Measurements from ENCODE around the gene RELN. TPM values are rescaled to one million over a fixed set of nuclear protein-coding genes. Genes with fewer than 3 reads are reported as not detected.
"Not testable (repeated sequence)": the region's sequence is repeated elsewhere in the genome, so short reads cannot be mapped to it uniquely, and the experiment has no call there.

The RELN gene
- total and polyA plus RNA-seq, 8 donors = 0.08 to 1.4 (median 0.64) TPM

DNA sequence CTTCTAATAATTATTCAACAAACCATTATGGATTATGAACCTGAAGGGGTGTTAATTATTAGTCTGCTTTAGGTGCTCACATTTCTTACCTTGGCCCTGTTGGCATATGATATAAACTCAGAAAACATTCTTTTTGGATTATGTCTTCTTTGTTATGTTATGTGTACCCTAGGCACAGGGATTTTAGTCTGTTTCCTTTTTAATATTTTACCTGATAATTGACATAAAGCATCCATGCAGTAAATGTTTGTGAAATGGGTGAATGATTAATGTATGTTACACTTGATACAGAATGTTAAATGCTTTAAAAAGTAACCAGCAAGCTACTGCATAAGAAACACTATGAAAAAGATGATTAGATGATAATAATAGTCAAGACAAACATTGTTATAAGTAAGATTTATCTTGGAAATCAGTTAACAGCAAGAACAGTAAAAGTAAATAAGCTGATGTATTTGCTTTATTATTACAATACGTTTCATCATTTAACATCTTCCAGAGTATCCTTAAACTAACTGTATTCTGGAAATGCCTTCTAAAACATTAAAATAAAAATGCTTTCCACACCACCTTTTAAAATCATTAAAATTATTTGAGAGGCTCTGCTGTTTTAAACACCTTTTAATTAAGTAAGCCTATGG lies 204.7 kb downstream of the RELN start:
- TF ChIP-seq, protein P1, sequence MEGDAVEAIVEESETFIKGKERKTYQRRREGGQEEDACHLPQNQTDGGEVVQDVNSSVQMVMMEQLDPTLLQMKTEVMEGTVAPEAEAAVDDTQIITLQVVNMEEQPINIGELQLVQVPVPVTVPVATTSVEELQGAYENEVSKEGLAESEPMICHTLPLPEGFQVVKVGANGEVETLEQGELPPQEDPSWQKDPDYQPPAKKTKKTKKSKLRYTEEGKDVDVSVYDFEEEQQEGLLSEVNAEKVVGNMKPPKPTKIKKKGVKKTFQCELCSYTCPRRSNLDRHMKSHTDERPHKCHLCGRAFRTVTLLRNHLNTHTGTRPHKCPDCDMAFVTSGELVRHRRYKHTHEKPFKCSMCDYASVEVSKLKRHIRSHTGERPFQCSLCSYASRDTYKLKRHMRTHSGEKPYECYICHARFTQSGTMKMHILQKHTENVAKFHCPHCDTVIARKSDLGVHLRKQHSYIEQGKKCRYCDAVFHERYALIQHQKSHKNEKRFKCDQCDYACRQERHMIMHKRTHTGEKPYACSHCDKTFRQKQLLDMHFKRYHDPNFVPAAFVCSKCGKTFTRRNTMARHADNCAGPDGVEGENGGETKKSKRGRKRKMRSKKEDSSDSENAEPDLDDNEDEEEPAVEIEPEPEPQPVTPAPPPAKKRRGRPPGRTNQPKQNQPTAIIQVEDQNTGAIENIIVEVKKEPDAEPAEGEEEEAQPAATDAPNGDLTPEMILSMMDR (IDR thresholded peaks at IDR 0.05) = no peak
- no peak for DNase-seq
- intact Hi-C loops (cut with DNase I) = no loop called here
- no peaks in the 10 kb centered on the region for H3K4me1 ChIP-seq
- no peak for FAIRE-seq
- no peaks in the 10 kb centered on the region for H3K27me3 ChIP-seq
- H3K9me3 ChIP-seq = no peaks in the 10 kb centered on the region
- H3K4me3 ChIP-seq = no peak overlapping the region
- H3K27ac ChIP-seq = no peak overlapping the region
- WGBS, 2 donors = 40 to 48% methylated on average over 1 of the region's 1 CpG
- H3K36me3 ChIP-seq = no peaks in the 10 kb centered on the region
- no peak for ATAC-seq

DNA sequence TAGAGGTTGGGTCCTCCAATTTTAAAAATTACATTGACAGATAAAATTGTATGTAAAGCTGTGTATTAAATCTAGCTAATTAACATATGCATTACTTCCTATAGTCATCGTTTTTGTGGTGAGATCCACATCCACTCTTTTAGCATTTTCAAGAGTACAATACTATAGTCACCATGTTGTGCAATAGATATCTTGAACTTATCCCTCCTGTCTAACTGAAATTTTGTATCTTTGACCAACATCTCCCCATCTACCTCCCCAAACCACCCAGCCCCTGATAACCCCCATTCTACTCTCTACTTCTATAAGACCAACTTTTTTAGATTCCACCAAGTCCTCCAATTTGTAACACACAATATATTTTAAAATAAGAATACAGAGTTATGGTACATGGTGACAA lies 208.0 kb downstream of the RELN start:
- Histone ChIP-seq H3K27ac (no peak overlapping the region), H3K36me3 (no peaks in the 10 kb centered on the region), H3K9me3 (no peaks in the 10 kb centered on the region), H3K27me3 (no peaks in the 10 kb centered on the region), H3K4me1 (no peaks in the 10 kb centered on the region), H3K4me3 (no peak overlapping the region)
- intact Hi-C loops (cut with DNase I) = no loop called here
- FAIRE-seq (no peak), DNase-seq (no peak), ATAC-seq (no peak)
- TF ChIP-seq, protein P1 (IDR thresholded peaks at IDR 0.05) = no peak
- 38 to 58% methylated on average over 1 of the region's 1 CpG for WGBS, 2 donors

DNA sequence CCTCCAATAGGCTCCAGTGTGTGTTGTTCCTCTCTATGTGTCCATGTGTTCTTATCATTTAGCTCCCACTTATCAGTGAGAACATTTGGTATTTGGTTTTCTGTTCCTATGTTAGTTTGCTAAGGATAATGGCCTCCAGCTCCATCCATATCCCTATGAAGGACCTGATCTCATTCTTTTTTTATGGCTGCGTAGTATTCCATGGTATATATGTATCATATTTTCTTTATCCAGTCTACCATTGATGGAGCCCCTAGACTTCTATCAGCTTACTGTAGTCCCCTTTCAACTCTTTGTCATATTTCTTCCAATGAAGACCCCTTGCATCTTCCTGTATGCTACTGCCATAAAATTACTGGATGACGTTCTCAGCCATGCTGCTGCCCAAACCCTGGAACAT lies 208.9 kb downstream of the RELN start:
- DNase-seq; H3K27ac ChIP-seq; H3K9me3 ChIP-seq; intact Hi-C loops (cut with DNase I); ATAC-seq; H3K4me3 ChIP-seq; H3K36me3 ChIP-seq; FAIRE-seq; H3K4me1 ChIP-seq; H3K27me3 ChIP-seq: not testable (repeated sequence)
- WGBS, 2 donors = 84 to 97% methylated on average over 2 of the region's 2 CpGs

DNA sequence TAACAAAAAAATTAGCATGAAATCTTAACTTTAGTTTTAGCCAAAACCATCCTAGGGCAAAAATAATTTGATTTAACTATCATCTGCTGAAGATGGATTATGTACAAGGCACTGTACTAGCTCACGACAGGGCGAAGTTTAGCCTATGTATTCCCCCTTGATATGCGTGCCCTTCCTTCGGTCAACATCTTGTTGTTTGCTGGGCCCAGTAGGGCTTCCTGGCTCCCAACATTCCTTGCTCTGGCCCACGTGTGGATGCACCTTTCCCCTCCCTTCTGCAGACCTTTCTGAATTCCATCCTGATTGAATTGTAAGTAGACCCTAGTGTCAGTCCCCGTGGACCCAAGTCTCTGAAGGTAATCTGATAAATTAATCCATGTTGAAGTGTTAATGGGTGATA lies 212.0 kb downstream of the RELN start:
- ATAC-seq (no peak), DNase-seq (no peak), FAIRE-seq (no peak)
- 75 to 77% methylated on average over 6 of the region's 6 CpGs for WGBS, 2 donors
- H3K4me1 ChIP-seq = no peaks in the 10 kb centered on the region
- TF ChIP-seq, protein P1 (IDR thresholded peaks at IDR 0.05) = no peak
- no peaks in the 10 kb centered on the region for H3K9me3 ChIP-seq
- H3K27ac ChIP-seq = no peak overlapping the region
- no peaks in the 10 kb centered on the region for H3K36me3 ChIP-seq
- no peaks in the 10 kb centered on the region for H3K27me3 ChIP-seq
- intact Hi-C loops (cut with DNase I) = no loop called here
- no peak overlapping the region for H3K4me3 ChIP-seq

DNA sequence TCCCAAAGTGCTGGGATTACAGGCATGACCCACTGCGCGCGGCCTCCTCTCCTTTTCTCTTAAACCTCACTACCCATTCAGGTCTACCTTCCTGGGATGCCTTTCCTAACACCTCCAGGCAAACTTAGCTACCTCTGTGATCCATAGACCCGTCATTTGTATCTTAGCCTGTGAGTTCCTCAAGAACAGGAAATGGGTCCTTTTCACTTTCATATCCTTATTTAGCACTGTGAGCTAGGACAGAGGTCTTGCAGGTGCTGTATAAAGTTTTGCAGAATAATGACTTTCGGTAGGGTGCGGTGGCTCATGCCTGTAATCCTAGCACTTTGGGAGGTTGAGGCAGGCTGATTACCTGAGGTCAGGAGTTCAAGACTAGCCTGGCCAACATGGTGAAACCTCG lies 215.7 kb downstream of the RELN start:
- no peaks in the 10 kb centered on the region for H3K27me3 ChIP-seq
- FAIRE-seq (no peak), DNase-seq (no peak), ATAC-seq (no peak)
- 87 to 92% methylated on average over 7 of the region's 7 CpGs for WGBS, 2 donors
- intact Hi-C loops (cut with DNase I) = no loop called here
- no peaks in the 10 kb centered on the region for H3K4me1 ChIP-seq
- no peak overlapping the region for H3K4me3 ChIP-seq
- no peaks in the 10 kb centered on the region for H3K36me3 ChIP-seq
- H3K27ac ChIP-seq = no peak overlapping the region
- no peaks in the 10 kb centered on the region for H3K9me3 ChIP-seq
- TF ChIP-seq, protein P1 (IDR thresholded peaks at IDR 0.05) = no peak

Measured in pancreas (tissue), 10 donors.